AG04449 (cell line): Measurements from ENCODE around the gene SLIT3.

Source experiments
- CTCF ChIA-PET: fragments of 350-600 bp; formaldehyde crosslinking; extraction: SDS; loops from one replicate; lab custom pipeline; 2021; ENCODE audit warnings: antibody characterized with exemption; lab: Yijun Ruan, JAX
- POLR2A ChIA-PET: fragments of 400-600, 350-600 bp; formaldehyde crosslinking; extraction: SDS; loops from one replicate; lab custom pipeline; 2020; ENCODE audit warnings: antibody characterized with exemption, inconsistent platforms; lab: Yijun Ruan, JAX
- DNase-seq: peaks from one replicate; pipeline ENCODE4 v3.0.0-alpha.2; 2010; ENCODE audit warnings: low read depth, low spot score
- H3K4me3 ChIP-seq: 2 replicates; pipeline ENCODE4 v1.5.1; 2011; ENCODE audit warnings: low read depth, mild to moderate bottlenecking, control low read depth, low read length
- CTCF ChIP-seq: IDR thresholded peaks from one replicate; pipeline ENCODE4 v1.5.1; 2011; ENCODE audit warnings: mild to moderate bottlenecking, moderate library complexity, low read length, control low read depth, inconsistent platforms; ENCODE audit not compliant: insufficient read depth; ENCODE audit errors: missing control alignments

The SLIT3 gene

GRCh38 chr5:168889039-168889438, 411.9 kb downstream of the SLIT3 start:
- no peak for DNase-seq
- CTCF ChIA-PET: interaction anchor here (1.6 kb wide), 1 partner anchor 9 kb away, joined by 5 read pairs; no protein-coding TSS in a partner anchor
- POLR2A ChIA-PET: no interaction called here
- no peak overlapping the region for H3K4me3 ChIP-seq
- no peak for TF ChIP-seq CTCF

DNA sequence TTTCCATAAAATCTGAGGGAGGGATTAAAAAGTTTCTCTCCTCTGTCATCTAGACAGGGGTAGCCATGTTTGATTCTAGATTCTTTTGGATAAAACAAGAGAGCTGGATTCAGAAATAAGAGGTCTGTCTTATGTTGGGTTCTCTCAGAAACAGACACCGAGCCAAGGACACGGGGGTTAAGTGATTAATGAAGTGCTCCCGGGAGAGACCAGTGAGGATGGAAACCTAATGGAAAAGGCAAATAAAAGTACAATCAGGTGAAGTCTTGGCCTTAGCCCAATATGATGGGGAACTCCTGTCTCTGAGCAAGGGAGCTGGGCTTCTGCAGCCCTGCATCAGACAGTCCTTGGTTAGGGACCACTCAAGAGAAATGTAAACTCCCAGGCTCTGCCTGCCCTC, 413.0 kb downstream of the SLIT3 start:
- CTCF ChIA-PET: no interaction called here
- H3K4me3 ChIP-seq: no peak overlapping the region
- no peak for TF ChIP-seq CTCF
- POLR2A ChIA-PET: no interaction called here
- no peak for DNase-seq

DNA sequence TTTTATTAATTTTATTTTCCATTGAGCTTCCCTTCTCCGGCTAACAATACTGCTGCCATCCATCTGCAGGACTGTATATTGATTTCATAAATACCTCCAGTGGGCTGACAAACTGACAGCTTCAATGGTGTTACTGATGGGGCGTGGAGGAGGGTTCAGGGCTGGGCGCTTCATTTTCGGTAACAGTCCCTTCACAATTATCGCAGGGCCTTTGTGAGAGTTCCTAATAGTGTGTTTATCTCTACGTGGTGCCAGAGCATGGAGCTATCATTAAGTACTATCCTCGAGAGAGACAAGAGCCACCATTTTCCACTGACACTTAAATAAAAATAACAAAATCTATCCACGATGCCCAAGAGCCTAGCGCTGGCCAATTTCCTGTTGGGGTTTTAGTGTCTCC, 414.8 kb downstream of the SLIT3 start:
- TF ChIP-seq CTCF: no peak
- POLR2A ChIA-PET: no interaction called here
- CTCF ChIA-PET: interaction anchor here (1.5 kb wide), 1 partner anchor 180 kb away, joined by 3 read pairs; no protein-coding TSS in a partner anchor

DNA sequence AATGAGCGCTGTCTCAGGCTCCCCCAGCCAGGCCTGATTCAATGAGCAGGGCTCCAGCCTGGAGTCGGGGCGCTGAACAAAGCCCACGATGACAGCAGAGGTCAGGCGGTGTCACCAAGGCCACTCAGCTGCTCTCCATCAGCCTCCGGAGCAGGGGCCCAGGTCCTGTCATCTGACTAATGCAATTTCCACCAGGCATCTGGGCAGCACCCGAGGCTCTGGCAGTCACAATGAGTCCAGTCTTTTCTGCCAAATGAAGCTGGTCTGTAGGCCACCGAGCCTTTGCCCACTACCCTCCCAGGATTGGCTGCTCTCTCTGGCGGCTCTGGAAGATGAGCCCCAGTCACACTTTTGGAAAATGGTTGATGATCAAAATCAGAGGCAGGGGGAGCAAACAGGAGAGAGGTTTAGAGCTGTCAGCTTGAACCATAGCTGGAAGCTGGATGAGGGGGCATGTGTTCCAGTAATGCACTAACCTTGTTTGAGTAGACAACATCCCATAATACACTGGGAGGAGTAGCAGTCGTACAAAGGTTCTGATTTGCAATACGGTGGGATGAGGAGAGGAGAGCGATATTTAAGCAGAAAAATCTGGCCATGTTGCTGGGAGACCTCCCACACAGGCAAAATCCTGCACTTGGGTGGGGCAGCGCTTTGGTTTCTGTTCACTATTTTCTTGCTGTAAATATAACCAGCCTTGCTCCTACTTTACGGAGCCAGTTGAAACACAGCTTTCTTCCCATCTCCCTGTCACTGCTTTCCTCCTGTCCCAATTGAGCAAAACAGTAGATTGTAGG, 415.4 kb downstream of the SLIT3 start:
- no peak overlapping the region for H3K4me3 ChIP-seq
- TF ChIP-seq CTCF: no peak
- CTCF ChIA-PET: interaction anchor here (1.5 kb wide), 1 partner anchor 179 kb away, joined by 3 read pairs; no protein-coding TSS in a partner anchor
- no peak for DNase-seq
- POLR2A ChIA-PET: no interaction called here

More for the DNA sequence above, 414.8 kb downstream of the SLIT3 start:
- DNase-seq: no peak
- no peak overlapping the region for H3K4me3 ChIP-seq

DNA sequence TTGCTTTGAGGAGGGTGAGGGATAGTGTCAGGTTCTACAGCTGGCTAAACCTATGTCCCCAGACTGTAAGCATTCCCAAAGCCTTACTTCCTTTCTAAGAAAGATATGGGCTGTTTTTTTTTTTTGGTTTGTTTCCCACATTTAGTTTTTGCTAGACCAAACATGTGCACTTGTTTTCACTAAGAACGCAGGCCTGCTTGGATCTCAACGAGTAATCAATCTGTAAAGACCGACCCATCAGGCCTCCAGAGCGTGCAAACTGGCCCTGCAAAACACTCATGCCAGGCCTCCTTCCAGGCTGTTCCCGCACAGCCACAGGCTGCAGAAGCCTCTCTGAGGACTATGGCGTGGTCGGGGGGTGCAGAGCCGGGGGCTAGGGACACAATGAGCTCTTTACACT, 416.9 kb downstream of the SLIT3 start:
- ChIA-PET CTCF (no interaction called here), POLR2A (no interaction called here)
- no peak for TF ChIP-seq CTCF
- no peak for DNase-seq
- H3K4me3 ChIP-seq: no peak overlapping the region

DNA sequence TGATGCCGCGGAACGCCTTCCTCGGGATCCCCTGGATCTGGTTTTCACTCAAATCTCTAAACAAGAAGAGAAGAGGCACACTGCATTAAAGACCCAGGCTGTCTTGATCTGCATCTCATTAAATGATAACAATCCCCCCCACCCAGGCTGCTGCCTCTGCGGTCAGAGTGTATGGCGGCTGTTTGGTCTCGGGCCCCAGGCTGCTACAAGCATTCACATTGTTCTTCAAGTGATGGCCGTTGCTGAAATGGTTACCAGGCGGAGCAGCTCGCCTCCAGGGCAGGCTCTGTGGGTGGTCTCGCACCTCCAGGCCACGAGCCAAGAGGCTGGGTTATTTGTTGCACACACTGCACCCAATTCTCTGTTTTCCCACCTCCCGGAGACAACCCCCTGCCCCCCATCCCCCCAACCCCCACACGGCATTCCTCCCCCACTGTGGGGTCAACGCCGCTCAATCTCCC, 417.6 kb downstream of the SLIT3 start:
- ChIA-PET CTCF (no interaction called here), POLR2A (no interaction called here)
- no peak for TF ChIP-seq CTCF
- H3K4me3 ChIP-seq: no peak overlapping the region
- no peak for DNase-seq
